ENCODE results near the gene CSHL1. TPM values are rescaled to one million over a fixed set of nuclear protein-coding genes. Genes with fewer than 3 reads are reported as not detected.
"Not testable (repeated sequence)": the region's sequence is repeated elsewhere in the genome, so short reads cannot be mapped to it uniquely, and the experiment has no call there.

Gene CSHL1
- total RNA-seq, 1 experiment from 2014 or later = not detected

DNA sequence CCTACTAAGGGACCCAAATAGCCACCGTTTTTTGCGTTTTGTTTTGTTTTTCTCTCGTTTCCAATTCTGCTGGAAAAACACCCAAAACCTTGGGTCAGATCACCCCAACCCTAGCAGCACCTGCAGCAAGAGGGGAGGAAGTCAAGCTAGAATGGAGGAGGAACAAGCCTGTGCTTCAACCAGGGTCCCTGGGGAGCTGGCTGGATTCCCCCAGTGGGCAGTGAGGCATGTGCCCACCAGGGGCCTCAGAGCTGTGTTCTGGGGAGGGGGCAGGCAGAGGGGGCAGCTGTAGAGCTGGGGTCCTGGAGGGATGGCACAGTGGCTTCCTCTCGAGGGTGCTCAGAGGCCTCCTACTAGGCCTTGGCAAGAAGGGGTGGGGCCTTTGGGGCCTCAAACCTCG is 14.6 kb upstream of the CSHL1 start:
- ChIA-PET CTCF (no interaction called here), POLR2A (no interaction called here)
- no peaks in the 10 kb centered on the region for H3K4me1 Mint-ChIP-seq (ENCODE audit: low read depth, unreplicated experiment)
- no peaks in the 10 kb centered on the region for H3K27me3 ChIP-seq (replicated peaks; ENCODE audit: control insufficient read depth, insufficient read depth, low read length)
- no peaks in the 10 kb centered on the region for H3K9me3 Mint-ChIP-seq (ENCODE audit: unreplicated experiment)
- no TSS peak for BruUV-seq (replicated peaks)
- H3K4me3 ChIP-seq (ENCODE audit: low read depth, low read length) = no peak overlapping the region
- TF ChIP-seq, protein P1, sequence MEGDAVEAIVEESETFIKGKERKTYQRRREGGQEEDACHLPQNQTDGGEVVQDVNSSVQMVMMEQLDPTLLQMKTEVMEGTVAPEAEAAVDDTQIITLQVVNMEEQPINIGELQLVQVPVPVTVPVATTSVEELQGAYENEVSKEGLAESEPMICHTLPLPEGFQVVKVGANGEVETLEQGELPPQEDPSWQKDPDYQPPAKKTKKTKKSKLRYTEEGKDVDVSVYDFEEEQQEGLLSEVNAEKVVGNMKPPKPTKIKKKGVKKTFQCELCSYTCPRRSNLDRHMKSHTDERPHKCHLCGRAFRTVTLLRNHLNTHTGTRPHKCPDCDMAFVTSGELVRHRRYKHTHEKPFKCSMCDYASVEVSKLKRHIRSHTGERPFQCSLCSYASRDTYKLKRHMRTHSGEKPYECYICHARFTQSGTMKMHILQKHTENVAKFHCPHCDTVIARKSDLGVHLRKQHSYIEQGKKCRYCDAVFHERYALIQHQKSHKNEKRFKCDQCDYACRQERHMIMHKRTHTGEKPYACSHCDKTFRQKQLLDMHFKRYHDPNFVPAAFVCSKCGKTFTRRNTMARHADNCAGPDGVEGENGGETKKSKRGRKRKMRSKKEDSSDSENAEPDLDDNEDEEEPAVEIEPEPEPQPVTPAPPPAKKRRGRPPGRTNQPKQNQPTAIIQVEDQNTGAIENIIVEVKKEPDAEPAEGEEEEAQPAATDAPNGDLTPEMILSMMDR (IDR thresholded peaks at IDR 0.05; ENCODE audit: insufficient read depth in 1 of 2, low read depth in 1 of 2, low read length in 1 of 2, severe bottlenecking in 1 of 2, unreplicated experiment in 1 of 2) = no peak
- H3K9me3 ChIP-seq = no peaks in the 10 kb centered on the region
- H3K36me3 Mint-ChIP-seq (ENCODE audit: insufficient read depth, unreplicated experiment) = no peaks in the 10 kb centered on the region
- no peak overlapping the region for H3K27ac Mint-ChIP-seq (ENCODE audit: unreplicated experiment)
- H3K36me3 ChIP-seq (ENCODE audit: control insufficient read depth, insufficient read depth, low read length) = no peaks in the 10 kb centered on the region
- no peak for DNase-seq
- peaks cover 3% of the 10 kb centered on the region for H3K27me3 Mint-ChIP-seq (ENCODE audit: insufficient read depth, unreplicated experiment)
- intact Hi-C loops (cut with micrococcal nuclease; ENCODE audit: unreplicated experiment) = no loop called here
- H3K4me3 Mint-ChIP-seq (ENCODE audit: unreplicated experiment) = no peak overlapping the region
- no peaks in the 10 kb centered on the region for H3K4me1 ChIP-seq

DNA sequence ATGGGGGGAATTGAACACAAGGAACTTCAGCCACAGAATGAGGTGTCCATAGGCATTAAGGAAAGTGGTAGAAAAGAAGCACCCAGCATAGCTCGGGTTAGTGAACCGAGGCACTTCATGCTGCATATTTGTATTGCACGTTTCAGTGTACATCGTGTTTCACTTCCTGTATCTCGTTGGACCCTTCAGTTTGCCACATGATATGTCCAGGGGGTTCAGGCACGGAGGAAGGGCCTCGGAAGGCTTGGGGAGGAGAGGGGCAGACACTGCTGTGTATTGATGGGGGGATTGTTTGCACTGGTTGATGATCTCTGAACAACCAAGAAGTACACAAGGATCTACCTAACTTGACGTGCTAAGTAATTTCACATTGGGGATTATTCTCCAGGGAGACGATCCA is 11.3 kb upstream of the CSHL1 start:
- H3K36me3 Mint-ChIP-seq (ENCODE audit: insufficient read depth, unreplicated experiment); H3K27me3 ChIP-seq (replicated peaks; ENCODE audit: control insufficient read depth, insufficient read depth, low read length); H3K9me3 Mint-ChIP-seq (ENCODE audit: unreplicated experiment); H3K4me1 Mint-ChIP-seq (ENCODE audit: low read depth, unreplicated experiment); H3K9me3 ChIP-seq; DNase-seq; H3K27ac Mint-ChIP-seq (ENCODE audit: unreplicated experiment); H3K36me3 ChIP-seq (ENCODE audit: control insufficient read depth, insufficient read depth, low read length); intact Hi-C loops (cut with micrococcal nuclease; ENCODE audit: unreplicated experiment); H3K27me3 Mint-ChIP-seq (ENCODE audit: insufficient read depth, unreplicated experiment); BruUV-seq (replicated peaks); H3K4me3 Mint-ChIP-seq (ENCODE audit: unreplicated experiment); POLR2A ChIA-PET; H3K4me3 ChIP-seq (ENCODE audit: low read depth, low read length); H3K4me1 ChIP-seq: not testable (repeated sequence)
- CTCF ChIA-PET = interaction anchor here (1.6 kb wide), 1 partner anchor 24 kb away, joined by 5 read pairs; no protein-coding TSS in a partner anchor

DNA sequence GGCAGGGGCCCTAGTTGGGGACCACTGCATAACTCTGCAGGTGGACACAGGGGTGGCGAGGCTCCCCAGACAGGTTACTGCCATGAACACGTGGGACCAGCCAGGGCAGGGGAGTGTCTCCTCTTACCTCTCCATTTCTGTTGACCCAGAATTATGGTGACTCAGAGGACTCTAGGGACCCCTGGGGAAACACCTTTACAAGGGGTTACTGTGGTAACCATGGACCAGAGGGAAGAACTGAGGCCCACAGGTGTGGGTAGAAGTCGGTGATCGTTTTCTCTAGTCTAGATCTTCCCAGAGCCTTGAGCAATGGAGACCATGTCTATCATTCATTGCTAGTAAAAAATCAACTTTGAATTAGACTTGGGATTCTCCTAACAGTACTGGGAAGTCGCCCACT is 9.7 kb upstream of the CSHL1 start:
- H3K4me1 ChIP-seq; H3K9me3 Mint-ChIP-seq (ENCODE audit: unreplicated experiment); H3K9me3 ChIP-seq; BruUV-seq (replicated peaks); H3K4me3 ChIP-seq (ENCODE audit: low read depth, low read length); H3K36me3 Mint-ChIP-seq (ENCODE audit: insufficient read depth, unreplicated experiment); H3K36me3 ChIP-seq (ENCODE audit: control insufficient read depth, insufficient read depth, low read length); H3K4me1 Mint-ChIP-seq (ENCODE audit: low read depth, unreplicated experiment); H3K27ac Mint-ChIP-seq (ENCODE audit: unreplicated experiment); DNase-seq; POLR2A ChIA-PET; H3K27me3 ChIP-seq (replicated peaks; ENCODE audit: control insufficient read depth, insufficient read depth, low read length); H3K4me3 Mint-ChIP-seq (ENCODE audit: unreplicated experiment): not testable (repeated sequence)
- CTCF ChIA-PET = interaction anchor here (0.6 to 3.2 kb wide), 5 partner anchors 26 to 213 kb away, joined by 3 to 41 read pairs (median 21); no protein-coding TSS in a partner anchor
- intact Hi-C loops (cut with micrococcal nuclease; ENCODE audit: unreplicated experiment) = loop anchor here (2.0 kb wide), 1 partner anchor 210 kb away; the partner anchor contains the start of gene ERN1
- peaks cover 15% of the 10 kb centered on the region for H3K27me3 Mint-ChIP-seq (ENCODE audit: insufficient read depth, unreplicated experiment)

DNA sequence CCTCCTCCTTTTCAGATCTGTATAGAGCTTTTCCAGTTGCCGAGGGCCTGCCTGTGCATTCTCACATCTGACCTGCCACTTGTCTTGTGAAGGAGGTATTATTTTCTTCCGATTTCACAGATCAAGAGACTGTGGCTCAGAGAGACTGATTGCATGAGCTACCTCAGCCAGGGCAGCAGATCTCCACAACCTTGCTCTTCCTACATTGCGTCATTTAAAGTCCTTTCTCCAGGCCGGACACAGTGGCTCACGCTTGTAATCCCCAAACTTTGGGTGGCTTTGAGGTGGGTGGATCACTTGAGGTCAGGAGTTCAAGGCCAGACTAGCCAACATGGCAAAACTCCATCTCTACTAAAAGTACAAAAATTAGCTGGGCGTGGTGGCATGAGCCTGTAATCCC is 9.0 kb upstream of the CSHL1 start:
- peaks cover 18% of the 10 kb centered on the region for H3K27me3 Mint-ChIP-seq (ENCODE audit: insufficient read depth, unreplicated experiment)
- POLR2A ChIA-PET; H3K27me3 ChIP-seq (replicated peaks; ENCODE audit: control insufficient read depth, insufficient read depth, low read length); H3K9me3 Mint-ChIP-seq (ENCODE audit: unreplicated experiment); DNase-seq; BruUV-seq (replicated peaks); H3K36me3 ChIP-seq (ENCODE audit: control insufficient read depth, insufficient read depth, low read length); H3K4me3 ChIP-seq (ENCODE audit: low read depth, low read length); H3K27ac Mint-ChIP-seq (ENCODE audit: unreplicated experiment); H3K9me3 ChIP-seq; H3K4me1 ChIP-seq; H3K36me3 Mint-ChIP-seq (ENCODE audit: insufficient read depth, unreplicated experiment); H3K4me1 Mint-ChIP-seq (ENCODE audit: low read depth, unreplicated experiment); H3K4me3 Mint-ChIP-seq (ENCODE audit: unreplicated experiment): not testable (repeated sequence)
- intact Hi-C loops (cut with micrococcal nuclease; ENCODE audit: unreplicated experiment) = loop anchor here (2.0 kb wide), 1 partner anchor 211 kb away; the partner anchor contains the start of gene ERN1
- CTCF ChIA-PET = interaction anchor here (0.6 to 3.2 kb wide), 13 partner anchors 12 to 214 kb away, joined by 3 to 41 read pairs (median 5); partner anchors contain the start of gene CD79B
